RPMI7951 (cell line): ENCODE measurements around the gene HK1. TPM values are rescaled to one million over a fixed set of nuclear protein-coding genes. Genes with fewer than 3 reads are reported as not detected.
"Not testable (repeated sequence)": the region's sequence is repeated elsewhere in the genome, so short reads cannot be mapped to it uniquely, and the experiment has no call there.

ENCODE experiments used
- DNase-seq: peaks from one replicate; pipeline ENCODE4 v3.0.0-alpha.2; 2012; ENCODE audit warnings: low read depth
- total RNA-seq: library from RNA; depleted of rRNA; stranded (reverse); fragments of >200 nt; shearing (Covaris generic); gene quantifications from 2 replicates; pipeline ENCODE4 v1.2.3, GENCODE V29; 2014

The HK1 gene
- total RNA-seq, 1 experiment from 2014 or later: 72.7 TPM

- no peak for DNase-seq
Measured at GRCh38 chr10:69254877-69255276, 23.4 kb upstream of the HK1 start.

GRCh38 chr10:69259547-69260243, 18.6 kb upstream of the HK1 start:
- DNase-seq: no peak

DNA sequence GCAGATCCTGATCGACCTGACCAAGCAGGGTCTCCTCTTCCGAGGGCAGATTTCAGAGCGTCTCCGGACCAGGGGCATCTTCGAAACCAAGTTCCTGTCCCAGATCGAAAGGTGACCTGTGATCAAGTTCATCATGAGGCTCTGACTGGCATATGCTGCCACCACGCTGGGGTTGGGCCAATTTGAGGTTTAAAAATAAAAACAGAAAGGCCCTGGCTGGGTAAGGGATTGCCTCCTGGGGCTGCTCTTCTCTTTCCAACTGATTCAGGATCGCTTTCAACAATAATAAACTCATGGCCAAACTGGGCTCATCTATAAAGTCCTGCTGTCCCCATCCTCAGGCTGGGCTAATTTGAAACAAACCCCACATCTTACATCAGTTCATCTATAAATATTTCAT, 17.1 kb upstream of the HK1 start:
- no peak for DNase-seq

DNA sequence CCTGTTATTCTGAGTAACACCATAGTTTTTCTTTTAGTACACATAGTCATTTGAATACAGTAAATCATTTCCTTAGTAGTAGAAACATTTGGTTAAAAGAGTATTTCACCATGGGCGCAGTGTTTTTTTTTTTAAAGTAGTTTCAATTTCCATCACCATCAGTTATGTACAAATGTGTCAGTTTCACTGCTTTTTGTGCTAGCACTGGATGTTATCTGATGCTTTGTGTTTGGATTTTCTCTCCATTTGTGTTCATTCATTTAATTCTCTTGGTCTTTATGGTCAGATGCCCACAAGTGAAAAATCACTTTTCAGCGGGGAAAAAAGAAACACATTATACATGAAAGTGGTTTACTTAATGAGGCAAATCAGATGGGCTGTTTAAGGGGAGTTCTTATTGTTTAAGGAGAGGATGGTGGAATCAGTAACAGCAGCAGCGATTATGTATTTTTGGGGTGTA, 16.0 kb upstream of the HK1 start:
- DNase-seq: no peak

- no peak for DNase-seq
Measured at GRCh38 chr10:69265521-69265920, 12.8 kb upstream of the HK1 start.

DNA sequence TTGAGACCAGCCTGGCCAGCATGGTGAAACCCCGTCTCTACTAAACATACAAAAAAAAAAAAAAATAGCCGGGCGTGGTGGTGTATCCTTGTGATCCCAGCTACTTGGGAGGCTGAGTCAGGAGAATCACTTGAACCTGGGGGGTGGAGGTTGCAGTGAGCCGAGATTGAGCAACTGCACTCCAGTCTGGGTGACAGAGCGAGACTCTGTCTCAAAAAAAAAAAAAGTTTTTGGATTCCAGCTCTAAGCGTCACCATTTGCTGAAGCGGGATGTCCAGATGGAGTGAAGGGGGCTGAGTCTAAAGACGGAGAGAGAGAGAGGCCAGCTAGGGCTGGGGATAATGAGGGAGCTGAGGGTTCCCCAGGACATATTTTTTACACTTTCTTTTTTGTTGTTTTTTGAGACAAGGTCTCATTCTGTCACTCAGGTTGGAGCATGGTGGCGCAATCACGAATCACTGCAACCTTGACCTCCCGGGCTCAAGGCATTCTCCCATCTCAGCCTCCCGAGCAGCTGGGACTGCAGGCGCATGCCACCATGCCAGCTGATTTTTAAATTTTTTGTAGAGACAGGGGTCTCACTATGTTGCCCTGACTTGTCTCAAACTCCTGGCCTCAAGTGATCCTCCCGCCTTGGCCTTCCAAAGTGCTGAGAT, 9.4 kb upstream of the HK1 start:
- no peak for DNase-seq

DNA sequence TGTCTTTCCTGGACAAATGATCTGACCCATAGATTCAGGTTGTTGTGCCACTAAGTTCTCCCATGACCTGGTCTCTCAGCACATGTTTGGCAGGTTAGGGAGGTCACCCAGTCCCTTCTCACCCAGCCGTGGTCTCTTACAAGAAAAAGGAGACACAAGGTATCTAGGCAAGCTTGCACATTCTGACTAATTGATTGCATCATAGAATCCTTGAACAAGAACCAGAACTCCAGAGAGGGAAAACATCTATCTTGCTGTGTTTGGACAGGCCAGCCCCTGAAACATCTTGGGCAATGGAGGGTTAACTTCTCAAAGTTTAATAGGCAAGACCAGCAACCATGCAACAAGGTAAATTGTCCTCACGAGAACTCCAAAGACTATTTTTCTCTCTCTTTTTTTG, 8.5 kb upstream of the HK1 start:
- DNase-seq: no peak

DNA sequence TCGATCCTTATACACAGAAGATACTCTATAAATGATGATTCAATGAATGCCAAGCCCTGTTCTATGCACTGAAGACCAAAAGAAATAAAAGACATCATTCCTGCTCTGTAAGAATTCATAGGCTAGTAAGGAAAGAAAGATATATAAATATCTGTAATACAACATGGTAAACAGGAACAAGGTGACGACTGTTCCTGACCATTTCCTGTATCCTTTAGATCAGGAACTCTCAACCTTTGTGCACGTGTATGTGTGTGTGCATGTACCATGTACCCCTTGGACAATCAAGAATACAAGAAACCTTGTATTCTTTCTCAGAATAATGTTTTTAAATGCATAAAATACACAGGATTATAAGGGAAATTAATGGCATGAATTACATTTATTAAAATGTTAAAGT, 7.3 kb upstream of the HK1 start:
- no peak for DNase-seq

DNA sequence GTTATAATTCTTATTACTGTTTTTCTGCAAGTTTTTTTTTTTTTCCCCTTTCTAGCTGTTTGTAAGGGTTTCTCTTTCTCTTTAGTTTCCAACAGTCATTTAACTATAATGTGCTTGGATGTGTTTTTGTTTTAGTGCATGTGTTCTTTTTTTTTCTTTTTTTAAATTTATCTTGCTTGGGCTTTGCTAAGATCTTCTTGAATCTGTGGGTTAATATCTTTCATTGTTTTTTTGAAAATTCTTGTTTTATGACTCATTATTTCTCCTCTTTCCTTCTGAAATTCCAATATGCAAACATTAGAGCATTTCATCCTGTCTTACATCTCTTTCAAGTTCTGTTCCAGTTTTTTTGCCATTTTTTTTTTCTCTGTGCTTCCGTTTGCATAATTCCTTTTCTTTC, 5.7 kb upstream of the HK1 start:
- DNase-seq: no peak

DNA sequence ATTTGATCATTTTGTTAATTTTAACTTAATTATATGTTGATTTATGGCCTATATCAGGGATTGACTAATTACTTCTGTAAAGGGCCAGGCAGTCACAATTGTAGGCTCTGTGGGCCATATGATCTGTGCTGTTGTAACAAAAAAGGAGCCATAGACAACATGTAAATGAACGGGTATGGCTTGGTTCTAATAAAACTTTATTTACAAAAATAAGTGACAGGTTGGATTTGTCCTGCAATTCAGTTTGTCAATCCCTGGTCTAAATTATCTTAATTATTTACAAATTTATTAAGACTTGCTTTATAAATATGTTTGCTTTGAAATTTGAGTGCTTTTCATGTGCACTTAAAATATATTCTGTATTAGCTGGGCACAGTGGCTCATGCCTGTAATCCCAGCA, 2.9 kb upstream of the HK1 start:
- no peak for DNase-seq

- no peak for DNase-seq
Measured at GRCh38 chr10:69276503-69276902, 1.8 kb upstream of the HK1 start.

DNA sequence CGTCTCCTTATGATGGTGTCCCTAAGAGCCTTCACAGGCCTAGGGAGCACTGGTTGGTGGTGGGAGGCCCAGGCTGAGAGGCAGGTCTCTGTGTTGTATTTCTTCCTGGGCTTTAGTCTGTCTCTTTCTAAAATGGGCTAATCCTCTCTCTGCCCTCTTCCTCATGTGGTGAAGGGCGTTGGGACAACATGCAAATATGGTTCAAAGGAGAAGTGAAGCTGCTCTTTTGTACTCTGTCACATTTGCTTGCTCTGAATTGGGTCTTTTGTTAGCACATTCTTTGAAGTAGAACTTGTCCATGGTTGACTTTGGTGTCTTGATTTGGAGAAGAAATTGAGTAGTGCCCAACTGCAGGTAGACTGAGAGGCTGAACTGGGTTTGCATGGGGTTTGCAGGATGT, 814 bp downstream of the HK1 start:
- DNase-seq: no peak

DNA sequence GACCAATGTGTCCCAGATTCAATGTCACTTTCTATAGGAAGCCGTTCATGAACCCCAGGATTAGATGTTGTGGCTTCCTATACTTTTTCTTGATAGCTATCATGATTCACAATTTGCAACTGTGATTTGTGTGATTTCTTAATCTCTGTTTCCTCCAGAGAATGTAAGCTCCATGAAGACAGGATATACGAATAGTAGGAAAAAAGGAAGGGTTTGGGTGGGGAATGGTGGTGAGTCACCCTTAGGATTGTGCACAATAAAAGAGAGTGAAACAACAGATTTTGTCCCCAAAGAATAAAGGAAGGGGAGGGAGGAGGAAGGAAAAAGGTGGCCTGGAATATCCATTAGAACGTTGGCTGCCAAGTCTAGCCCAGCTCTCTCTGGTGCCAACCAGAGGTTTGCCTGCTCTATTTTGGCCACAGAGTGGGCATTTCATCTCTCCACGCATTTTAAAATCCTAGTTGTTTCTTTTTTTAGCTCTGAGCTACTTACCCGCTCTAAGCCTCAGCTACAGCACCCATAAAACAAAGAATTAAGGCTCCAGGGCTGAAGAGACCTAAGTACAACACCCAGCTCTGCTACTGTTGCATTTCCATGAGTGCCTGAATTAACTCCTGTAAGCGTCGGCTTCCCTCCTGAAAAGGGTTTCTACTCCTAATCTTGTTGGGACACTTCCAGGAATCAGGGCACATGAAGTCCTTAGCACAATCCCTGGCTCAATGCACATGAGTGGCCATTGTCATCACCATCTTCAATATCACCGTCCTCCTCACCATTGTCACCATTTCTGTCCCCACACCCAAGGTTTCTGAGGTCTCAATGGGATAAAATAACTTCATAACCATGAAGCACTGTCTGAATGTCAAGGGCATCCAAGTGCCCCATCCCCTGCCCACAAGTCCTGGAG, 3.5 kb downstream of the HK1 start:
- no peak for DNase-seq

DNA sequence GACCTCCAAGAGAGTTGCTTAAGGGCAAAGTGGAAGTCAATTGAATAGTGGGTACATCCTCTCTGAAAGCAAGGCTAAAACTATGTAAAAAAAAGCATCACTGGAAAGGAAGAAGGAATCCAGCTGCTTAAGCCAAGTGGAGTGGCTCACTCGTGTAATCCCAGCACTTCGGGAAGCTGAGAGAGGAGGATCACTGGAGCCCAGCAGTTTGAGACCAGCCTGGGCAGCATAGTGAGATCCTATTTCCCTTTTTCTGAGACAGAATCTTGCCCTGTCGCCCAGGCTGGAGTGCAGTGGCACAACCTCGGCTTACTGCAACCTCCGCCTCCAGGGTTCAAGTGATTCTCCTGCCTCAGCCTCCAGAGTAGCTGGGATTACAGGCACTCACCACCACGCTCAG, 6.1 kb downstream of the HK1 start:
- DNase-seq: not testable (repeated sequence)

DNA sequence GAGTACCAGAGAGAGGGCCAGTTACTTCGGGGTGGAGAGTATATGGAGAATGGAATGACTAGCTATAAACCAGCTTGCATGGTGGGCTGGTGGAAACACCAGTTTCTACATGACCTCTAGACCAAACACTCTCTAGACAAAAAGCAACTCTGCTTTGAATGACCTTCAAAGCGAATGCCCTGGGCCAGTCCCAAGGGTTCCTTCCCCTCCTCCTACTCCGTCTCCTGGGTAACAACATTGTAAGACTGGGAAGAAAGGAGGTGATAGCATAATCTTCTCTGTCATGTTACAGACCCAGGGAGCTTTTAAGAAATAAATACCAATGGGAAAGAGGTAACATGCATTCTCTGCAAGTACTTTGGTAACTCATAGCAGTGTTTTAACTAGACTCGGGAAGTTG, 7.4 kb downstream of the HK1 start:
- DNase-seq: no peak

DNA sequence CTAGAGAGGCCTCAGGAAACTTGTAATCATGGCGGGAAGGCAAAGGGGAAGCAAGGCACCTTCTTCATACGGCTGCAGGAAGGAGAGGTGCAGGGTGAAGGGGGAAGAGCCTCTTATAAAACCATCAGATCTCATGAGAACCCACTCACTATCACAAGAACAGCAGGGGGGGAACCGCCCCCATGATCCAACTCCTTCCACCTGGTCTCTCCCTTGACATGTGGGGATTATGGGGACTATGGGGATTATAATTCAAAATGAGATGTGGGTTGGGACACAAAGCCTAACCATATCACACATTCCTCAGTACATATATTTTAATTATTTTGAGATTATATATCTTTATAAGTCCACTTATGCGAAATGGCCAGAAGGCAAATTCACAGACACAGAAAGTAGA, 8.9 kb downstream of the HK1 start:
- DNase-seq: no peak

- no peak for DNase-seq
Measured at GRCh38 chr10:69290993-69291392, 12.7 kb downstream of the HK1 start.

DNA sequence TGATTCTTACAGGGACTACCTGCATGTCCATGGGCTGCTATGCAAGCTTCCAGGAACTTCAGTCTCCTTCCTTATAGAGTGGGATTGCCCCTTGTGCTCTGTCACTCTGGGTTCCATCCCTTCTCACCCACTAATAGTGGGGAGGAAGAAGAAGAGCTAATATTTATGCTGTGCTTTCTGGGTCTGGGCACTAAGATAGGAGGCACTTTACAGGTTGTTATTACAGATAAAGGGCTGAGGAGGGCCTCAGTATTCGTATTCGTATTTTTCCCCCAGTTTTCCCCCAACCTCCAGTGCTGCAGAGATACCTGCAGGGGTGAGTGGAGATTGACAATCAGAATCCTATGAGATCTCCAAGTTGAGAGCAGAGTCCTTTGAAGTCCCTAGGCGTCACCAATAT, 14.2 kb downstream of the HK1 start:
- DNase-seq: no peak

DNA sequence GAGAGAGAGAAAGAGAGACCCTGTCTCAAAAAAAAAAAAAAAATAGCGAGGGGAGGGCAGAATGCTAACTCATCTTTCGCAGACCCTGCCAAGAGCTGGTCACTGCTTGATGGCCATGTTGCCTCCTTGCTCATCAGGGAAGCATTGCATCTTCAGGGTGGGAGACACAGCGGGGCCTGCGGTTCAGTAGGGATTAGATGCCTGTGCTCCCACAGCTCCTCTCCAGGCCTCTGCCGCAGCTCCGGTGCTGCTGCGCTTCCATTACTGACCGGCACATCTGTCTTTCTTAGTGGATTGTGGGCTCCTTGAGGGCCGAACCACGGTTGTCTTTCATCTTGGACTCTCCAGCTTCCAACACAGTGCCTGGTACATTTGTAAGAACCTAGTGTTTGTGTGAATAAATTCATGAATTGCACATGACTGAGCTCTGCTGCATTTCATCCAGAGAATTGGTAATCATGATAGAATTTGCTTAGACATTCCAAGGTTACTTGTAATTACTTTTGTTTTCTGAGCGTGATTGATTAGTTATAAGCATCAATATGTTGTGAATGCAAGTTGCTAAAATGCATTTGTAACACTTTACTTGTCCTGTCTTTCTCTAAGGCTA, 16.8 kb downstream of the HK1 start:
- DNase-seq: no peak

DNA sequence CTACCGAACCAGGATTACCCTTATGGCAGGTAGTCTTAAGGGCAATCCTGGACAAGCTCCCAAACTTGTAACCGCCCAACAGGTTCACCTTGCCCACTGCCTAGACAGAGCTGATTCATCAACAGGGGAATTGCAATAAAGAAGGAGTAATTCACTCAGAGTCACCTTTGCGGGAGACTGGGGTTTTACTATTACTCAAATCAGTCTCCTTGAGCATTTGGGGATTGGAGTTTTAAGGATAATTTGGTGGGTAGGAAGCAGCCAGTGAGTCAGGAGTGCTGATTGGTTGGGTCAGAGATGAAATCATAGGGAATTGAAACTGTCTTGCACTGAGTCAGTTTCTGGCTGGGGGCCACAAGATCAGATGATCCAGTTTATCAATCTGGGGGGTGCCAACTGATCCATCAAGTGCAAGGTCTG, 25.3 kb downstream of the HK1 start:
- peak; percentile 47 for DNase-seq

GRCh38 chr10:69306421-69306820, 28.1 kb downstream of the HK1 start:
- no peak for DNase-seq

GRCh38 chr10:69307434-69307833, 29.1 kb downstream of the HK1 start:
- no peak for DNase-seq
